Stimulated activated CD4-positive, alpha-beta T cell treated with anti-CD3 and anti-CD28 coated beads, TNF-alpha, amount 100 ng/mL, for 1 hour (primary cell): ENCODE measurements around the gene MTSS2.

ENCODE experiments used
- DNase-seq, 3 donors: peaks; one replicate each; pipeline ENCODE4 v3.0.0-alpha.2; 2020; ENCODE audit warnings: low read depth in 3 of 3, low spot score in 1 of 3

The MTSS2 gene

GRCh38 chr16:70700101-70701020 lies 14.5 kb upstream of the MTSS2 start:
- DNase-seq = no peak

DNA sequence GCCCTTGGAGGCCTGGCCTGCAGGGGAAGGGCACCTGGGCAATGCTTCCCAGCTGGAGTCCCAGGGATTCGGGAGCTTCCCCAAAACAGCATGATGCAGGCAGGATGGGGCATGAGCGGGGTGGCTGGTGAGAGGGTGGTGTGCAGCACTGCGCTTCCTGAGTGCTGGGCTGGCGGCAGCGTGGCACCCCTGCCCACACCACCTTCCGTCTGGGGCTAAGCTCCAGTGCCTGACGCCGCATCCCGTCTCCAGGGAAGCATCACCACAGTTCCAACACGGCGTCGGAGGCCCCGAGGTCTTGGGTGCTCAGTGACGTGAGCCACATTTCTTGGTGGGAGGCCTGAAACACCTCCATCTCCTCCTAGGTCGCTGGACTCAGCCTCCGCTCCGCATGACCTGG lies 13.8 kb upstream of the MTSS2 start:
- DNase-seq = no peak

DNA sequence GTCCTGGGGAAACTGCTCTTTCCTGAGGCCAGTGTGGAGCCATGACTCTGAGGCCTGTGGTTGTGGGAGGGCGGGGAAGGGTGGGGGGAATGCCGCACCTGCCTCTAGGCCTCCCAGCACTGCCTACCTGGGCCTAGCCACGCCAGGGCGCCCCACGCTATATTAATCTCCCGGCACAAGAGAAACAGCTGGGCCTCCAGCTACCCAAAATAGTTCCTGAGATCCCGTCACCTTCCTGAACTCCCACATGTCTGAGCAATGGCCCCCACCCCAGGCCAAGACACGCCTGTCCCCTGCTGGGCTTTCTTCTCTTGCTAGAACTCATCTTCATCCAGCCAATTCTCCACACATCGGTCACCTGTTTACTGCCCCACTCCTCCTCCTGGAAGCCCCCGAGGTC lies 13.0 kb upstream of the MTSS2 start:
- no peak for DNase-seq

DNA sequence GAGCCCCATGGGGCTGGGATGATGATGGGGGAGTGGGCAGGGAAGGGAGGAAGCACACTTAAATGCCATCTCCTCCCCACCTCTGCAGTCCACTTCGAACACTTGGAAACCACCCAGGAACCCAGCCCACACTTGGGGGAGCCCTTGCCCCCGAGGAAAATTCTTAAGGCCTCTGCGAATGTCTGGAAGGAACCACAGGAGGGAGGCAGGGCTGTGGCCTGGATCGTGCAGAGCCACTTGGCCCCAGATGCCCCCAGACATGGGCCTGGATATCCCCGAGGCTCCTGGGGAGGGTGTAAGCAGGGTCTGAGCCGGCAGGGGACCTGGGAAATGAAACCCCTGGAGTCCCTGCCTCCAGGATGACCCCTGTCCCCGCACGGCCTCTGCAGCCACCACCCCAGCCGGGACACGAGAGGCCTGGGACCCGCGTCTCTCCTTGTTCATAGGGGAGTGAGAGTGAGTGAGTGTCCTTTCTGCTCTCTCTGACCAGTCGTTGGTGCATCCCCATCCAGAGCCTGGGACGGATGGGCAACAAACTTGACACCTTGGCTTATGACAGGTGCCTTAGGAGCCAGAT lies 11.8 kb upstream of the MTSS2 start:
- DNase-seq = no peak

DNA sequence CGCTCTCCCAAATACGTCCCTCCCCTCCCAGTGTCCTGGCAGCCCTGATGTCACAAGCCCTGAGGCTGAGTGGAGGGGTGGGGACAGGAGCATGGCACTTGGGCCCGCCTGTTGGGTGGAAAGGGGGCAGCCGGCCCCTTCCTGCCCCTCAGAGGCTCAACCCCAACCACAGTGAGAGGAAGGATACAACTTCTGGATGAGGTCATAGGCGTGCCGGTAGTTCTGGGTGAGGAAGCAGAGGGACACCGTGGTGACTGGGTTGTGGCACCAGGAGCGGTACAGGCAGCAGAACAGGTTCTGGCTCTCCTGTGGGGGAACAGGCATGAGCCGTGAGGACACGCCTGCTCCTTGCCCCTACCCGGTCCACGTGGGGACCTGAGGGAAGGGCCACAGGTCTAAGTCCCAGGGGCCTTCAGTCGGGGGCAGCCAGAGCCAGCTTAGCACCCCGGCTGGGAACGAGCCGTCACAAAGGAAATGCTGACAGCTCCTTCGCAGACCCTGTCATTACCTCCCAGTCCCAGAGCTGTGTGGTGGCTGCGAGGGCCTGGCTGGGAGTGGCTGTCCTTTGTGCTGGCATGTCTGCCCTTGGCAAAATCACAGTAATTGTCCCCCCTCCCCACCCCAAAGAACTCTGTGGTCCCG lies 11.2 kb upstream of the MTSS2 start:
- no peak for DNase-seq

- DNase-seq = no peak
Measured at GRCh38 chr16:70696355-70696754, 10.5 kb upstream of the MTSS2 start.

DNA sequence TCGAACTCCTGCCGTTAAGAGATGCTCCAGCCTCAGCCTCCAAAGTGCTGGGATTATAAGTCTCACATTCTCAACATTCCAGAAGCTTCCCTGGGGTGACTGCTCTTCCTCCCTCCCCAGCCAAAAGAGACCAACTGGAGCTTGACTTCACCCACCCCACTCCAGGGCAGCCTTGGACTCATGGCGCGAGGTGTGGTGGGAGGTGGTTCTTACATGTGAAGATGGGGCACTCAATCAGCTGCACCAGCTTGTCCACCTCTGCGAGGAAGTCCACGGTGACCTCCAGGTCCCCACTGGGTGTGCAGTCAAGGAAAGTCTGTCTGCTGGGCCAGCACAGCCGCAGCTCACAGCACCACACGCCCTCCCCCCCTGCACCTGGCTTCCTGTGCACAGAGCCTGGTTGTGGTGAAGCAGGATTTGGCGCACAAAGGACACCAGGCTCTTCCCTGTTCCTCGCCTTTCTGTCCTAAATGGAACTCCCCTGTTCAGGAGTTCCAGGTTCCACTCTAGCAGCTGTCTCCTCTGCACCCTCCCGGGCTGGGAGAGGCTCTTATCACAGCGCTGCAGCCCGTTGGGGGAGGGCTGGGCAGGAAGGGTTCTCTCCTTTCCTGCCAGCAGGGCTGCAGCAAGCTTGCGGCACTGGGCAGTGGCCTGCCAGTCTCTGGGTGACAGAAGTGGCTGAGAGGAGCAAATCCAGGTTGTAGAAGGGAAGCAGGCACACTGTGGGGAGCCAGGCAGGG lies 9.6 kb upstream of the MTSS2 start:
- DNase-seq = no peak

DNA sequence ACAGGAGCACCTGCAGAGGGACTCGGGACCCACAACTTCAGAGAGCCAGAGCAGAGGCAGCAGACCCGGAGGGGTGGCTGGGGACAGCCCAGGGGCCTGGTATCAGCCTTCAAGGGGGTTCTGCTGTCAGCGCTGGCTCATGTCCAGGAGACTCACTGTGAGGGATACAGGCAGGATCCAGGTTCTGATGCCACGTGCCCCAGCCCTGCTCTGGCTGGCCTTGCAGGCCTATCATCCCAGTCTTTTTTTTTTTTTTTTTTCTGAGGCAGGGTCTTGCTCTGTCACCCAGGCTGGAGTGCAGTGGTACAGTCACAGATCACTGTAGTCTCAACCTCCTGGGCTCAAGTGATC lies 9.0 kb upstream of the MTSS2 start:
- no peak for DNase-seq

GRCh38 chr16:70694088-70694867 lies 8.4 kb upstream of the MTSS2 start:
- DNase-seq = no peak

DNA sequence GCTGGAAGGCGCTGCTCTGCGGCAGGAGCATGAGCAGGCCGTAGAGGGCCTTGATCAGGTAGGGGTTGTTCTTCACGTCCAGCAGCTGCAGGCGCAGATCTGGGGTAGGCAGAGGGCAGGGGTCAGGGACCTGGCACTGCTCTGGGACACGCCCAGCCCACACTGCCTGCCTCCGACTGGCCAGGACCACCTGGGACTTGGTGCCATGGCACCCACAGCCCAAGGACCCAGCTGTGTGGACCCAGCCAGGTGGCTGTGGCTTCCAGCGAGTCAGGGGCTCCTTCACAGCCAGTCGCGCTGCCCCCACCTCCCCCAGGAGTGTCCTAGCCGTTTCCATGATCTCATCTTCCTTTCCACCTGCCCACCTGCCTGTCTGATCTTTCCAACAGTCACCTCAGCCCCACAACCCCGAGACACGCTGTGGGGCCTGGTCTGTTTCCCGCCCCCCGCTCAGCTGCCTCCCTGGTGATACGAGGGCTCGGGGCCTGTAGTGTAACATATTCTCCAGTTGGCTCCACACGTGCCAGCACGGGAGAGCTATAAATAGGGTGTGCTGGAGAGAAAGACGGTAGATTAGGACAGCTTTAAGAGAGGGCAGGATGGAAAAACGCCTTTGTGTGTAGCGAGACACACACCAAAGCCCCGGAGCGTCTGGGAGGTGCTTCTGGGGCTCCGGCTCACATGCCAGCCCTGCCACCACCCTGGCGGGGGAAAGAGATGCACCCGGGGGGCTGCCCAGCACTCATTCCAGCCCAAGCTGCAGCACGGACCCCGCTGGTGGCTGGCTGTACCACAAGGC lies 7.2 kb upstream of the MTSS2 start:
- no peak for DNase-seq

DNA sequence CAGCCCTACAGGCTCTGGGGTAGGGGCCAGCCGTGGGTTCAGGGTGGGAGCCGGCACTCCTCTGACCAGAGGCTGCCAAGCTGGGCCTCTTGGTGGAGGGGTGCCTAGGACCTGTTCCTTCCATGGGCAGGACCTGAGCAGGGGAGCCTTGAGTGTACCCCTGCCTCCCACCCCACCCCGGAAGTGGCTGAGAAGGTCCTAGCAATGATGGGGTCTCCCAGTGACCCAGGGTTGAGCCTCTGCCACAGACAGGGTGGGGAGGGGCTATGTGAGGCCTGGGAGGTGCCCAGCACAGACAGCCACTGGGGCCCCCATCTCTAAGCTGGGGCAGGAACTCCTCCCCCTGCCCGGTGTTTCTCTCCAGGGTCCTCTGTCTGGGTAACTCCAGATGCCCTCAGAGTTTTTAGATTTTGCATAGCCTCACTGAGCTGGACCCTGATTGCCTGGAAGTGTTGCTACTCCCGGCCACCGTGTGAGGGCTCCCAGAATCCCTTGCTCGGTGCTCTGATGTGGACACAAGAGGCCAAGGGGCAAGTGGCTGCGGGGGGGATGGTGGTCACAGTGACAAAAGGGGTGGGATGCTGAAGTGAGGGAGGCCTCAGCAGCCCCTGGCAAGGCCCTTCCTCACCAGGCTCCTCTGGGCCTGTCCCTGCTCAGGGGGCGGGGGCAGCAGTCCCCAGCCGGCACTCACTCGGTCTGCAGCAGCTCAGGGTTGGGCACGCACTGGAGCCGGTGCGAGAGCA lies 6.4 kb upstream of the MTSS2 start:
- DNase-seq = no peak

GRCh38 chr16:70691223-70692129 lies 5.6 kb upstream of the MTSS2 start:
- DNase-seq = no peak

DNA sequence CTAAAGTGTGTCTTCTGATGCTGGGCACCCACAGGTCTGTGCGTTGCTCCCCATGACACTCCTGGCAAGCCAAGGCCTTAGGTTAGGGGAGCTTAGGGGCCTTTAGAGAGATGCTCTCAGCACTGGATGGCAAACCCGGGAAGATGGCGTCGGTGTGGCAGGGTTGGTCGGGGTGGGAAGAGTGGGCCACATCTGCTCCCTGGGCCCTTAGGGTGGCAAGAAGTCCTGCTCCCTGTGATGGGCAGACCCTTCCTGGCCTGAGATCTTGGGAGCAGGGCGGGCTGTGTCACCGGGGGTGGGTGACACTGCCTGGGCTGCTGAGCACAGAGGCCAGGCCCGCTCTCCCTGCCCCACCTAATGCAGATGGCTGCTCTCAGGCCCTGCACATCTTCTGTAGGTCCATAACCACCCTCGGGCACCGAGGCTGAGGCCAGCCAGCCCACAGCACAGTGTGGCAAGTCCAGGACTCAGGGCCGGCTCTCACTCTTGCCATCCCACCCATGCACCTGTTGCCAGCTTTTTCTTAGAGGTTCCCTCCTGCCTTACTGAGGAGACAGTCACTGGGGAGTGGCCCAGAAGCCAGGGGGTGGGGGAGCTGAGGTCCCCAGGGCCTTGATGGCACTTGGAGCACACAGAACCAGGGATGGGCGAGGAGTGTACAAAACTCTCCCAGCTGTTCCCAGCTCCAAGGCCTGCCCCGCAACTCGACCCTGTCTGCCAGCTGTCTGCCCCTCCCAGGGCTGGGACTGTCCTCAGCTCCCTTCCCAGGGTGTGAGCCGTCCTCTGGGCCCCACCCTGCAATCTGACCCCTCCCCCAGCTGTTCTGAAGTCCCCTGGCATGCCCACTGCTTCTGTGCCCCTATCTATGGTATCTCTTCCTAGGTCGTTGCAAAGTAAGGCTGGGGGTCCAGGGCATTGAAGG lies 4.4 kb upstream of the MTSS2 start:
- DNase-seq = no peak

DNA sequence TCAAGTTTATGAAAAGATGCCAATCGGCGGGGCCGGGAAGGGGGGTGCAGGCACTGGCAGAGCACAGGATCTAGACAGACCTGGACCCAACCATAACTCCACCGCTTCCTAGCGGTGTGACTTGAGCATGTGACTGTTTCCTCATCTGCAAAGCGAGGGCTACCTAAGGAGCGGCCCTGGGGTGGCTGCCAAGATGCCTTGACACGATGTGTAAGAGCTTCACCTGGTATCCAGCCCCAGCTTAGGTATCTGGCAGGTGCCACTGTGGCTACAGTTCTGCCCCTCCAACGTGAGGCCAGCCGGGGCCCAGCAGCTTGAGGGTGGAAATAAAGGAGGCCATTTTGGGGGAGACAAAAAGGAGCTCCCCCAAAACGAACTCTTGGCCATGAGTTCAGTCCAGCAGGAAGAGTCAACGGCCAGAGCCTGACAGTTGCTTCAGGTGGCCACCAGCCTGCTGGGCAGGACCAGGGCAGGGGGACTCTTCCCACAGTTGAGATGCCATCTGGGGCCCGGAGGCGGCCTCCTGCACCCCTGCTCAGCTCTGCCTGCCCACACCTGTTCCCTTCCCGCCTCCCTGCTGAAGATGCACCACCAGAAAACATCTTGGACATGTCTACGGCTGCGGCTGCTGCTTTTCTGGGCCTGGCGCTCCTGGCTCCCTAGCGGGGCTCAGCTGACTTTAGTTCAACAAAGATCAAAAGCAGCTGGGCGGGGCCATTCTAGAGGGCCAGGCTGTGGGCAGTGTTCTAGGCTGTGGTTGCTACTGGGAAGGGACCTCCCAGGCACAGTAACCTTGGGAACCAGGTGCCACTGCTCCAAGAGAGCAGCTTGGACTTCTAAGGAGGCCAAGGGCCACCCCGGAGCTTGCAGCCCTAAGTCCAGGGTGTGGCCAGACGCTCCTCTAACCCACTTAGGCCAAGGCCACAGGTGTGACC lies 3.4 kb upstream of the MTSS2 start:
- no peak for DNase-seq

GRCh38 chr16:70688246-70688742 lies 2.4 kb upstream of the MTSS2 start:
- no peak for DNase-seq

DNA sequence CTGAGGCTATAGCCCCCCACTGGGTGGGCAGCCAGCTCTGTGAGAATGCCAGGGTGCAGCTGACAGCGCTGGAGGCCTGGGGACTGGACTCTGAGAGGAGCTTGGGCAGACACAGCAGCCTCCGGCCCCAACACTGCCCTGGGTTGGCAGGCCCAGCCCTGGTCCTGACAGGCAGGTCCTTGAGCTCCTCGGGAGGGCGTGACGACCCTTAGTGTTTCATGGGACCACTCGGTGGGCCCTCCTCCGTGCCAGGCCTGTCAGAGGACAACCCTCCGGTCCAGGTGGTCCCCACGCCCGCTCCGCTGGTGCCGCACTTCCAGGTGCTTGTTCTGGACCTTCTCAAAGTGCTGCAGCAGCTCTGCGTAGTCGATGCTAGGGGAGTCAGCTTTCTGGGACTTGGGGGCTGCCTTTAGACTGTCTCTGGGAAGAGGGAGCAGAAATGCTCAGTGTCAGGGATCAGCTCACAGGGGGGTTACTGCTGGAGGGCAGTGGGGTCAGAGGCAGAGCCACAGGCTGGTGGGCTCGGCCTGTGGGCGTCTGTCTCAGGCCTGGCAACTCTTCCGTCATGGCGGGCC lies 1.9 kb upstream of the MTSS2 start:
- no peak for DNase-seq
